ENCODE measurements around the gene PLCB2.

The PLCB2 gene

DNA sequence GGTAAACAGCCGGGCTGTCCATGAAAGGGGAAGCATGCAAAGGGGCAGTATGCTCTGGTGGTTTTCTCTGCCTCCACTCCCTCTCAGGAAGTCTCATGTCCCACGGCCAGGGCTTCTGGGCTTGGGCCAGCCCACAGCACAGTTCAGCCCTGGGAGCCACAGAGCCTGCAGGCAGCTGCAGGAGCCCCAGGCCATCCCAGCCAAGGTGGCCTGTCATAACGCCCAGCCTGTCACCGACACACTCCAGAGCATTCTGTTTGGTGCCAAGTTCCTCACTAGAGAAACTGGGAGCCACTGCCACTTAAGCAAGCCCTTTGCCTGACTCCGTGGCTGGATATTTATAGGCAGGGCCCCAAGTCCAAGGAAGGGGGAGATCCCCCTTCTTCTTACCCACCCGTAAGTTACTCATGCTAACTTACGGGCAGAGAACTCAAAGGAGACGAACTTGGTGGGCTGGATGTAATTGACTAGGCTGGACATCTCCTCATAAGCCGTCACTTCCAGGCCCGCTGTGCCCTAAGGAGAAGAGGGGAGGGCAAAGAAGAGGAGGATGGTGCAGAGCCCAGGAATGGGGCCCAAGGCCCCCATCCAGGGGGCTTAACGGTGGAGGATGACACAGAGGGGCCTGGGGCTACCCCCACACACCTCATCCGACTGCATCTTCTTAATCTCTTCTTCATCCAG is 11.7 kb downstream of the PLCB2 start:
- no peak overlapping the region for H3K27ac ChIP-seq (ENCODE audit: extremely low read depth, low read depth, low read length)
- H3K36me3 ChIP-seq (ENCODE audit: control insufficient read depth in 2 of 2, insufficient read depth in 1 of 2, low read length in 2 of 2): no peaks in the 10 kb centered on the region
- no peaks in the 10 kb centered on the region for H3K9me3 ChIP-seq (ENCODE audit: control insufficient read depth, insufficient read depth, low read depth, low read length)
- ChIA-PET CTCF (interaction anchor here (0.7 to 1.4 kb wide), 6 partner anchors 14 to 42 kb away, joined by 3 to 4 read pairs (median 3); no protein-coding TSS in a partner anchor), POLR2A (no interaction called here)
- no peaks in the 10 kb centered on the region; the same call in 1 of the 2 replicates for H3K4me1 ChIP-seq (ENCODE audit: control insufficient read depth, insufficient read depth, low read length)
- no peak overlapping the region for H3K4me3 ChIP-seq (ENCODE audit: low read depth, low read length)
- TF ChIP-seq, protein P1, sequence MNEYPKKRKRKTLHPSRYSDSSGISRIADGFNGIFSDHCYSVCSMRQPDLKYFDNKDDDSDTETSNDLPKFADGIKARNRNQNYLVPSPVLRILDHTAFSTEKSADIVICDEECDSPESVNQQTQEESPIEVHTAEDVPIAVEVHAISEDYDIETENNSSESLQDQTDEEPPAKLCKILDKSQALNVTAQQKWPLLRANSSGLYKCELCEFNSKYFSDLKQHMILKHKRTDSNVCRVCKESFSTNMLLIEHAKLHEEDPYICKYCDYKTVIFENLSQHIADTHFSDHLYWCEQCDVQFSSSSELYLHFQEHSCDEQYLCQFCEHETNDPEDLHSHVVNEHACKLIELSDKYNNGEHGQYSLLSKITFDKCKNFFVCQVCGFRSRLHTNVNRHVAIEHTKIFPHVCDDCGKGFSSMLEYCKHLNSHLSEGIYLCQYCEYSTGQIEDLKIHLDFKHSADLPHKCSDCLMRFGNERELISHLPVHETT (tag by site-specific recombination; IDR thresholded peaks at IDR 0.05): no peak
- TF ChIP-seq ZFP69B (tag by site-specific recombination; IDR thresholded peaks at IDR 0.05): no peak
- no peak for TF ChIP-seq GLIS1 (tag by site-specific recombination; IDR thresholded peaks at IDR 0.05)
- TF ChIP-seq ZSCAN16 (tag by site-specific recombination; IDR thresholded peaks at IDR 0.05): no peak
- no peak for TF ChIP-seq ZBTB21 (tag by site-specific recombination; IDR thresholded peaks at IDR 0.05)
- no peak for TF ChIP-seq YY2 (tag by site-specific recombination; IDR thresholded peaks at IDR 0.05)
- TF ChIP-seq, protein P2, sequence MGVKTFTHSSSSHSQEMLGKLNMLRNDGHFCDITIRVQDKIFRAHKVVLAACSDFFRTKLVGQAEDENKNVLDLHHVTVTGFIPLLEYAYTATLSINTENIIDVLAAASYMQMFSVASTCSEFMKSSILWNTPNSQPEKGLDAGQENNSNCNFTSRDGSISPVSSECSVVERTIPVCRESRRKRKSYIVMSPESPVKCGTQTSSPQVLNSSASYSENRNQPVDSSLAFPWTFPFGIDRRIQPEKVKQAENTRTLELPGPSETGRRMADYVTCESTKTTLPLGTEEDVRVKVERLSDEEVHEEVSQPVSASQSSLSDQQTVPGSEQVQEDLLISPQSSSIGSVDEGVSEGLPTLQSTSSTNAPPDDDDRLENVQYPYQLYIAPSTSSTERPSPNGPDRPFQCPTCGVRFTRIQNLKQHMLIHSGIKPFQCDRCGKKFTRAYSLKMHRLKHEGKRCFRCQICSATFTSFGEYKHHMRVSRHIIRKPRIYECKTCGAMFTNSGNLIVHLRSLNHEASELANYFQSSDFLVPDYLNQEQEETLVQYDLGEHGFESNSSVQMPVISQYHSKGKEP (tag by site-specific recombination; IDR thresholded peaks at IDR 0.05): no peak
- no peak for TF ChIP-seq ZNF777 (tag by site-specific recombination; IDR thresholded peaks at IDR 0.05; ENCODE audit: borderline replicate concordance)
- no peak for TF ChIP-seq ZFP37 (tag by site-specific recombination; IDR thresholded peaks at IDR 0.05)
- no peak for TF ChIP-seq ZNF473 (tag by site-specific recombination; IDR thresholded peaks at IDR 0.05)
- no peak for TF ChIP-seq ZNF23 (tag by site-specific recombination; IDR thresholded peaks at IDR 0.05; ENCODE audit: borderline replicate concordance)
- TF ChIP-seq TCF7L2 (IDR thresholded peaks at IDR 0.05; ENCODE audit: borderline replicate concordance, low read depth, low read length): no peak
- TF ChIP-seq, protein P3, sequence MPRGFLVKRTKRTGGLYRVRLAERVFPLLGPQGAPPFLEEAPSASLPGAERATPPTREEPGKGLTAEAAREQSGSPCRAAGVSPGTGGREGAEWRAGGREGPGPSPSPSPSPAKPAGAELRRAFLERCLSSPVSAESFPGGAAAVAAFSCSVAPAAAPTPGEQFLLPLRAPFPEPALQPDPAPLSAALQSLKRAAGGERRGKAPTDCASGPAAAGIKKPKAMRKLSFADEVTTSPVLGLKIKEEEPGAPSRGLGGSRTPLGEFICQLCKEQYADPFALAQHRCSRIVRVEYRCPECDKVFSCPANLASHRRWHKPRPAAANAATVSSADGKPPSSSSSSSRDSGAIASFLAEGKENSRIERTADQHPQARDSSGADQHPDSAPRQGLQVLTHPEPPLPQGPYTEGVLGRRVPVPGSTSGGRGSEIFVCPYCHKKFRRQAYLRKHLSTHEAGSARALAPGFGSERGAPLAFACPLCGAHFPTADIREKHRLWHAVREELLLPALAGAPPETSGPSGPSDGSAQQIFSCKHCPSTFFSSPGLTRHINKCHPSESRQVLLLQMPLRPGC (tag by site-specific recombination; IDR thresholded peaks at IDR 0.05): no peak
- TF ChIP-seq, protein P4, sequence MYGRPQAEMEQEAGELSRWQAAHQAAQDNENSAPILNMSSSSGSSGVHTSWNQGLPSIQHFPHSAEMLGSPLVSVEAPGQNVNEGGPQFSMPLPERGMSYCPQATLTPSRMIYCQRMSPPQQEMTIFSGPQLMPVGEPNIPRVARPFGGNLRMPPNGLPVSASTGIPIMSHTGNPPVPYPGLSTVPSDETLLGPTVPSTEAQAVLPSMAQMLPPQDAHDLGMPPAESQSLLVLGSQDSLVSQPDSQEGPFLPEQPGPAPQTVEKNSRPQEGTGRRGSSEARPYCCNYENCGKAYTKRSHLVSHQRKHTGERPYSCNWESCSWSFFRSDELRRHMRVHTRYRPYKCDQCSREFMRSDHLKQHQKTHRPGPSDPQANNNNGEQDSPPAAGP (tag by site-specific recombination; IDR thresholded peaks at IDR 0.05): no peak
- TF ChIP-seq, protein P5, sequence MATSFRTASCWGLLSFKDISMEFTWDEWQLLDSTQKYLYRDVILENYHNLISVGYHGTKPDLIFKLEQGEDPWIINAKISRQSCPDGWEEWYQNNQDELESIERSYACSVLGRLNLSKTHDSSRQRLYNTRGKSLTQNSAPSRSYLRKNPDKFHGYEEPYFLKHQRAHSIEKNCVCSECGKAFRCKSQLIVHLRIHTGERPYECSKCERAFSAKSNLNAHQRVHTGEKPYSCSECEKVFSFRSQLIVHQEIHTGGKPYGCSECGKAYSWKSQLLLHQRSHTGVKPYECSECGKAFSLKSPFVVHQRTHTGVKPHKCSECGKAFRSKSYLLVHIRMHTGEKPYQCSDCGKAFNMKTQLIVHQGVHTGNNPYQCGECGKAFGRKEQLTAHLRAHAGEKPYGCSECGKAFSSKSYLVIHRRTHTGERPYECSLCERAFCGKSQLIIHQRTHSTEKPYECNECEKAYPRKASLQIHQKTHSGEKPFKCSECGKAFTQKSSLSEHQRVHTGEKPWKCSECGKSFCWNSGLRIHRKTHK (tag by site-specific recombination; IDR thresholded peaks at IDR 0.05): no peak
- TF ChIP-seq RBAK (tag by site-specific recombination; IDR thresholded peaks at IDR 0.05): no peak
- TF ChIP-seq ZNF302 (tag by site-specific recombination; IDR thresholded peaks at IDR 0.05; ENCODE audit: low read depth): no peak
- TF ChIP-seq ZNF48 (tag by site-specific recombination; IDR thresholded peaks at IDR 0.05): no peak
- TF ChIP-seq ZNF514 (tag by site-specific recombination; IDR thresholded peaks at IDR 0.05): no peak
